Stimulated activated CD8-positive, alpha-beta memory T cell treated with anti-CD3 and anti-CD28 coated beads, Interleukin-12 subunit alpha, Interleukin-12 subunit beta, amount 100 ng/mL, for 4 hours (primary cell): ENCODE measurements around the gene ENTREP3.
A peak's percentile ranks its signal among the peaks of the same experiment; 100 is the strongest.
"Not testable (repeated sequence)": the region's sequence is repeated elsewhere in the genome, so short reads cannot be mapped to it uniquely, and the experiment has no call there.

Experiments
- DNase-seq: peaks from one replicate; pipeline ENCODE4 v3.0.0-alpha.2; 2020; ENCODE audit warnings: low read depth

Gene ENTREP3

GRCh38 chr1:155250633-155251449 lies 4.4 kb downstream of the ENTREP3 start:
- DNase-seq: peak; percentile 84

GRCh38 chr1:155250246-155250632 lies 5.0 kb downstream of the ENTREP3 start:
- no peak for DNase-seq

- no peak for DNase-seq
Observed at GRCh38 chr1:155247667-155248553, 7.4 kb downstream of the ENTREP3 start.

- DNase-seq: not testable (repeated sequence)
Observed at GRCh38 chr1:155246796-155247195, 8.5 kb downstream of the ENTREP3 start.

- no peak for DNase-seq
Observed at GRCh38 chr1:155245163-155245524, 10.1 kb downstream of the ENTREP3 start.

GRCh38 chr1:155244368-155245162 lies 10.7 kb downstream of the ENTREP3 start:
- peak; percentile 80 for DNase-seq

- DNase-seq: no peak
Observed at GRCh38 chr1:155242805-155243358, 12.4 kb downstream of the ENTREP3 start.

- DNase-seq: no peak
Observed at GRCh38 chr1:155241841-155242264, 13.4 kb downstream of the ENTREP3 start.

GRCh38 chr1:155241069-155241679 lies 14.1 kb downstream of the ENTREP3 start:
- DNase-seq: peak; percentile 36

GRCh38 chr1:155236451-155236850 lies 18.8 kb downstream of the ENTREP3 start:
- no peak for DNase-seq

GRCh38 chr1:155235375-155235774 lies 19.9 kb downstream of the ENTREP3 start:
- not testable (repeated sequence) for DNase-seq

- not testable (repeated sequence) for DNase-seq
Observed at GRCh38 chr1:155233502-155233901, 21.8 kb downstream of the ENTREP3 start.

GRCh38 chr1:155232001-155232978 lies 23.0 kb downstream of the ENTREP3 start:
- not testable (repeated sequence) for DNase-seq

- not testable (repeated sequence) for DNase-seq
Observed at GRCh38 chr1:155231302-155231701, 24.0 kb downstream of the ENTREP3 start.

GRCh38 chr1:155228096-155228427 lies 27.2 kb downstream of the ENTREP3 start:
- no peak for DNase-seq

GRCh38 chr1:155227261-155228095 lies 27.8 kb downstream of the ENTREP3 start:
- DNase-seq: peak; percentile 100

- DNase-seq: no peak
Observed at GRCh38 chr1:155226910-155227260, 28.4 kb downstream of the ENTREP3 start.

- peak; percentile 82 for DNase-seq
Observed at GRCh38 chr1:155226188-155226909, 28.9 kb downstream of the ENTREP3 start.

GRCh38 chr1:155225404-155225759 lies 29.9 kb downstream of the ENTREP3 start:
- not testable (repeated sequence) for DNase-seq
